SK-N-MC (cell line): ENCODE data around the gene NLGN1.

Experiments
- DNase-seq: peaks from one replicate; pipeline ENCODE4 v3.0.0-alpha.2; 2011; ENCODE audit warnings: low read depth, low spot score
- H3K27ac ChIP-seq: fragments of 200-600 bp; sonication (generic); 2 replicates; pipeline ENCODE4 v1.5.1; 2016; ENCODE audit warnings: mixed run types
- H3K36me3 ChIP-seq: fragments of 200-600 bp; sonication (generic); 2 replicates; pipeline ENCODE4 v1.6.1; 2017; ENCODE audit warnings: antibody characterized with exemption, low read length, mixed read lengths; ENCODE audit not compliant: insufficient read depth
- H3K4me3 ChIP-seq: fragments of 200-600 bp; sonication (generic); 2 replicates; pipeline ENCODE4 v1.5.1; 2016
- H3K9ac ChIP-seq: fragments of 200-600 bp; sonication (generic); 2 replicates; pipeline ENCODE4 v1.8.0; 2017; ENCODE audit warnings: mixed run types, mixed read lengths; ENCODE audit not compliant: insufficient read length
- H3K9me3 ChIP-seq: fragments of 200-600 bp; sonication (generic); 2 replicates; pipeline ENCODE4 v1.6.1; 2017; ENCODE audit warnings: low read depth, mild to moderate bottlenecking, antibody characterized with exemption, low read length, moderate library complexity, mixed read lengths
- EZH2 ChIP-seq: fragments of 200-600 bp; sonication (generic); IDR thresholded peaks from one replicate; pipeline ENCODE4 v1.6.1; 2017; ENCODE audit warnings: antibody characterized with exemption
- FOXP2 ChIP-seq: optimal IDR thresholded peaks from 2 replicates; pipeline ENCODE3; 2011; ENCODE audit warnings: mild to moderate bottlenecking, moderate library complexity; ENCODE audit not compliant: insufficient read depth; ENCODE audit errors: extremely low read length, control extremely low read depth
- POLR2AphosphoS5 ChIP-seq: IDR thresholded peaks from 2 replicates; pipeline ENCODE4 v1.6.1; 2012; ENCODE audit warnings: mild to moderate bottlenecking, low read depth, low read length, borderline replicate concordance

Gene NLGN1

GRCh38 chr3:173913974-173914421, 516.5 kb downstream of the NLGN1 start:
- peak; percentile 51 for DNase-seq
- H3K27ac ChIP-seq, result peak overlapping the region; percentile 58
- peak overlapping the region; percentile 44 for H3K4me3 ChIP-seq
- H3K36me3 ChIP-seq, result no peaks in the 10 kb centered on the region
- H3K9ac ChIP-seq, result peak overlapping the region; percentile 4
- TF ChIP-seq POLR2AphosphoS5 (no peak), FOXP2 (peak; percentile 37), EZH2 (no peak)
- no peaks in the 10 kb centered on the region for H3K9me3 ChIP-seq

- H3K9ac ChIP-seq, result no peak overlapping the region
- no peaks in the 10 kb centered on the region for H3K36me3 ChIP-seq
- no peak overlapping the region for H3K27ac ChIP-seq
- TF ChIP-seq POLR2AphosphoS5 (no peak), FOXP2 (no peak), EZH2 (no peak)
- no peak overlapping the region for H3K4me3 ChIP-seq
- no peaks in the 10 kb centered on the region for H3K9me3 ChIP-seq
- DNase-seq, result no peak
Observed at GRCh38 chr3:173916799-173917198, 519.3 kb downstream of the NLGN1 start.

DNA sequence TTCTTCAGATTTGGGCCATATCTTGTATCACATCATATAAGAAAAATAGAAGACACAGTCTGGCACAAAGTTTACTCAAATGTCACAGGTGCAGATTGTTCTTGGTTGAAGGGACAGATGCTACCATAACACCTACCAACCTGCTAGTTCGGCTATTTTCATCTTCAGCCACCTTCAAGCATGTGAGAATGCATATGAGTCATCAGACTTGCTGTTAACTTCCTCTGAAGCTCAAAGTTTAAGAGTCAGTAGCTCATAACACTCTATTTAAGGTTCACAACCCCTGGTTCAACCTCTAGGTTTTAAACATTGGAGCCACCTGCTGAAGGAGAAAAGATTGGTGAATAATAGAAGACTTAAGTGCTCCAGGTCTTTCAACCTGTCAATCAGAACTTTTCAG, 522.8 kb downstream of the NLGN1 start:
- H3K4me3 ChIP-seq, result no peak overlapping the region
- H3K9me3 ChIP-seq, result no peaks in the 10 kb centered on the region
- H3K9ac ChIP-seq, result no peak overlapping the region
- DNase-seq, result no peak
- TF ChIP-seq POLR2AphosphoS5, result no peak
- TF ChIP-seq FOXP2, result no peak
- no peak for TF ChIP-seq EZH2
- H3K27ac ChIP-seq, result no peak overlapping the region
- no peaks in the 10 kb centered on the region for H3K36me3 ChIP-seq

DNA sequence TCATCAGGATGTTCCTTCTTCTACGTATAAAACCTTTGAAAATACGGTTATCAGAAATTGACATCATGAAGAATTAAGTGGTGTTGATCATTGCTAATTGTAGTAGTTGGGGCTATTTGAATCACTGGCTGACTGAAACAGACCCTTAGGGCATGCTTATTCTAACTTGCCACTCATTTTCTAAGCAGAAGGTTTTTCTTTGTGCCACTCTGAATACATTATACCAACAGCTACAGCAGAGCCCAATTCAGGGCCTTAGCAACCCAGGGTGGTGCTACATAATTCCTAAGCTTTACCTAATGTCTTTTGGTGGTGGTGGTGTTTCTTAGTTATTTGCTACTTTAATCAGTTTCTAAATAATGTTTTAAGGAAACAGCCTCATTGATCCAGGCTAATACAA, 524.2 kb downstream of the NLGN1 start:
- Histone ChIP-seq H3K27ac (no peak overlapping the region), H3K9me3 (no peaks in the 10 kb centered on the region), H3K36me3 (no peaks in the 10 kb centered on the region), H3K9ac (no peak overlapping the region), H3K4me3 (no peak overlapping the region)
- no peak for DNase-seq
- TF ChIP-seq FOXP2 (no peak), POLR2AphosphoS5 (no peak), EZH2 (no peak)

DNA sequence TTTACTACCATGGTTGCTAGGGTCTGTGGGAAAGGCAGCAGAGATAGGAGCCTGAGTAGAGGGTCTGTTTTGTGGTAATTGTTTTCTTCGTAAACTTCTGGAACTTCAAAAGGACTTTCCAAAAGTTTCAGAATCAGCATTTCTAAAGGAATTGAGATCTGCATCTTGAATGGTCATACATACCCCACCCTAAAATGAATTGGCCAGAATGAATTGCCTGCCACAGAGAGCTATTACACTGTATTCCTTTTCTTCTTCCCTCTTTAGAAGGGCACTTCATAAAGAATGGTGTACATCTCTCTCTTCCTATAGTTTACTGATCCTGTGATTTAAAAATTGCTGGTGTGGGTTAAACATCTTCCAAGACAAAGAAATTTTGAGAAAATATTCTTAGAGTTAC, 525.7 kb downstream of the NLGN1 start:
- no peak overlapping the region for H3K9ac ChIP-seq
- TF ChIP-seq POLR2AphosphoS5 (no peak), FOXP2 (no peak), EZH2 (no peak)
- H3K27ac ChIP-seq, result no peak overlapping the region
- no peaks in the 10 kb centered on the region for H3K9me3 ChIP-seq
- no peak overlapping the region for H3K4me3 ChIP-seq
- H3K36me3 ChIP-seq, result no peaks in the 10 kb centered on the region
- DNase-seq, result no peak

DNA sequence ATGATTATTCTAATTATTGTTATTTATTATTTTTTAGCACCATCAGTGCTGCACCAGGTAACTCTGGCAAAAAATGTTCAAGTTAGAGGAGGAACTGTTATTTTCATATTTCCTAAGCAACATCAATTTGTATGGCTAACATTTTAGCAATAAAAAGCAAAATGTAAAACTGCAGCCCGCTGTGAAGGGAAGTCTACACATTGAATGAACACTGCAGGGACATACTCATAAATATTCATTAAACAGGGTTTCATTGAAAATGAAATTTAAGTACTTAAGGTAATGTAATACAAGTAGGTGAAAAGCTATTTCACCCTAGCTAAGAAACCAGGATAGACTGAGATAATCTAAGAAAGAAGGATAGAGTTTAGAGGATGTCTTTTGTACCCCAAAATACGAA, 532.7 kb downstream of the NLGN1 start:
- DNase-seq, result peak; percentile 84
- TF ChIP-seq EZH2 (no peak), POLR2AphosphoS5 (no peak), FOXP2 (no peak)
- Histone ChIP-seq H3K9me3 (no peaks in the 10 kb centered on the region), H3K36me3 (no peaks in the 10 kb centered on the region), H3K4me3 (peak overlapping the region; percentile 24; the same call in 1 of the 2 replicates), H3K9ac (no peak overlapping the region), H3K27ac (no peak overlapping the region)

DNA sequence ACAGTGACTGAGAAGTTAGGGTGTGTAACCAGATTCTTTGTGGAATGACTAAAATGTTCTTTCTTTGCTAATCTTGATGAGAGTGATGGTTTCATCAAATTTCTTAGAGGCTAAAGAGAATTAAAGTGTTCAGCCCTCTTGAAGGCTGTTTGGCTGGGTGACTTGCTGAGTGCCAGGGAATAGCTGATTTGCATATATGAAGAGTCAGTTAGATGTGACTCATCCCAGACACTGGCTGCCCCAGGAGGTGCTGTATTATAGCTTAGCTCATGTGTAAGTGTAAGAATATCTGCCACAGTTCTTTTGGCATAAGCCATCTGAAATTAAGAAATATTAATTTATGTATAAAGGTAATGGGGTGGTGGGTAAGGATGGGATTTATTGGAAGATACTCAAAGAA, 535.1 kb downstream of the NLGN1 start:
- no peaks in the 10 kb centered on the region; the same call in 1 of the 2 replicates for H3K9me3 ChIP-seq
- H3K27ac ChIP-seq, result peak overlapping the region; percentile 13; the same call in 1 of the 2 replicates
- DNase-seq, result peak; percentile 51
- H3K36me3 ChIP-seq, result no peaks in the 10 kb centered on the region
- TF ChIP-seq POLR2AphosphoS5, result no peak
- TF ChIP-seq EZH2, result no peak
- TF ChIP-seq FOXP2, result no peak
- no peak overlapping the region for H3K9ac ChIP-seq
- no peak overlapping the region for H3K4me3 ChIP-seq

DNA sequence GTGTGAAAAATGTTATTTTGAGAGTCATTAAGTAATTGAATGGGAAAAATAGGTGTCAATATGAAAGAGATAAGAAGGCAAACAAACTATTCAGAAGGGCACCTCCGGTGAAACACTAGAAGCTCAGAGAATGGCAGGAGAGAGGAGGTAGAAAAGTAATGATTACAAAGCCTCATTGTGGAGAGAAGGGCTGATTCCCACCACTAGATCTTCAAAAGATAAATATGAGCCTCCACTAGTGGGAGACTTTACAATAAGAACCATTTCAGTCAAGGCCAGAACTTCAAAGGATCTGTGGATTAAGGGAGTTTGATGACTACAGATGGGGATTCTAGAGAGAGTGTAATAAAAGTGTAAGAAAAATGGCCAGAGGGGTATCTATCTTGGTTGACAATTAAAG, 535.6 kb downstream of the NLGN1 start:
- H3K9ac ChIP-seq, result no peak overlapping the region
- H3K27ac ChIP-seq, result peak overlapping the region; percentile 13; the same call in 1 of the 2 replicates
- DNase-seq, result no peak
- TF ChIP-seq POLR2AphosphoS5, result no peak
- TF ChIP-seq FOXP2, result no peak
- no peak for TF ChIP-seq EZH2
- no peaks in the 10 kb centered on the region; the same call in 1 of the 2 replicates for H3K9me3 ChIP-seq
- no peak overlapping the region for H3K4me3 ChIP-seq
- H3K36me3 ChIP-seq, result no peaks in the 10 kb centered on the region

DNA sequence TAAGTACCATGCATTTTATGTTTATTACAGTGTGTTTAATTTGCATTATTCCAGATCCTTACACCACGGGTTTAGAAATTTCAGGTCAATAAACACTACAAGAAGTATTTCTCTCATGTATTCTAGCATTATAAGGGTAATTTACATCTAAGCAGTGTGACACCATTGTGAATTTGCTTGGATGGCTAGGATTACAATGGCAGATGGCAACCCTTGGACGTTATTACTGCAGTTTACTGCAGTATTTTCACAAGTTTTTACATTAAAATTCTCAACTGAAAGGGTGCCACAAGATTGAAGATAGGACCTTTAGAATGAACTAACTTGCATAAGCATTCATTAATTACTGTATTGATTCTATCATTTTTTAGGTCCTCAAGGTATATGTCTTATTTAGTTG, 538.8 kb downstream of the NLGN1 start:
- Histone ChIP-seq H3K27ac (no peak overlapping the region), H3K36me3 (no peaks in the 10 kb centered on the region), H3K9ac (no peak overlapping the region), H3K9me3 (no peaks in the 10 kb centered on the region; the same call in 1 of the 2 replicates), H3K4me3 (no peak overlapping the region)
- DNase-seq, result no peak
- no peak for TF ChIP-seq EZH2
- no peak for TF ChIP-seq POLR2AphosphoS5
- no peak for TF ChIP-seq FOXP2
